Activated CD8-positive, alpha-beta T cell treated with anti-CD3 and anti-CD28 coated beads, Interleukin-2, amount 10 ng/mL, durations not matched to agents 7 days and 5 days (primary cell): Measurements from ENCODE around the gene IFI16. TPM values are rescaled to one million over a fixed set of nuclear protein-coding genes. Genes with fewer than 3 reads are reported as not detected.
"Not testable (repeated sequence)": the region's sequence is repeated elsewhere in the genome, so short reads cannot be mapped to it uniquely, and the experiment has no call there.

Experiments used
- ATAC-seq: fragments of 150-1000 bp; cut with Tn5 transposase; one replicate; pipeline ENCODE4 v1.10.0; 2021; ENCODE audit warnings: moderate library complexity
- CTCF ChIA-PET: fragments of 350-600 bp; sonication (Branson Sonifier 250); formaldehyde crosslinking; loops from one replicate; lab custom pipeline; 2021; ENCODE audit warnings: antibody characterized with exemption; lab: Charles Lee
- POLR2A ChIA-PET: fragments of 350-600 bp; sonication (Branson Sonifier 250); formaldehyde crosslinking; loops from one replicate; lab custom pipeline; 2021; ENCODE audit warnings: antibody characterized with exemption; lab: Charles Lee
- DNase-seq: peaks from one replicate; pipeline ENCODE4 v3.0.0-alpha.2; 2020
- H3K27ac Mint-ChIP-seq: one replicate; pipeline ENCODE4 v1.8.0; 2021; ENCODE audit warnings: mild to moderate bottlenecking, mixed read lengths
- H3K27me3 Mint-ChIP-seq: one replicate; pipeline ENCODE4 v1.8.0; 2021; ENCODE audit warnings: low read depth, mixed read lengths
- H3K36me3 Mint-ChIP-seq: one replicate; pipeline ENCODE4 v1.8.0; 2021; ENCODE audit warnings: low read depth, mixed read lengths
- H3K4me1 Mint-ChIP-seq: one replicate; pipeline ENCODE4 v1.8.0; 2021; ENCODE audit warnings: low read depth, mixed read lengths
- H3K4me3 Mint-ChIP-seq: one replicate; pipeline ENCODE4 v1.8.0; 2021; ENCODE audit warnings: mild to moderate bottlenecking, mixed read lengths
- H3K9me3 Mint-ChIP-seq: one replicate; pipeline ENCODE4 v1.8.0; 2022; ENCODE audit warnings: mixed read lengths; ENCODE audit not compliant: insufficient read depth
- total RNA-seq, 2 experiments: library from RNA; stranded (reverse); gene quantifications; one replicate each; pipeline ENCODE4 v1.2.3, GENCODE V29; 2021

The IFI16 gene
- total RNA-seq, 2 experiments from 2014 or later = 308 to 314 TPM

DNA sequence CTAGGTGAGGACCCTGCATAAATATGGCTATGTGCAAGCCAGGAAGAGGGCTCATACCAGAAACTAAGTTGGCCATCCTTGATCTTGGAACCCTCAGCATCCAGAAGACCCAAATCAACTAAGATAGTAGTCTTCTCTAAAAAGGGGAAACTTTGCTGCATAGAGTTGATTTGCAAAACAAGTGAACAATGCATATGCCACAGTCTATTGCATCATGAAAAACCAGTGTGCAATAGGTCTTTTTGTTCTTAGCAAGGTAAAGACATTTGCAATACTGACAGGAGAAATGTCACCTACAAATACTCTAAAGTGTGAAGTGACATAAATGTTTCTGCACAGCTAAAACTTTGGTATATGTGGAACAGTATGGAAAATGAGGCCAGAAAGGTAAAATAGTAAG, 2.0 kb upstream of the IFI16 start:
- H3K27ac Mint-ChIP-seq = peak overlapping the region; percentile 73
- H3K27me3 Mint-ChIP-seq = no peaks in the 10 kb centered on the region
- ChIA-PET CTCF (interaction anchor here (0.9 to 3.9 kb wide), 4 partner anchors 9 to 65 kb away, joined by 3 to 20 read pairs (median 12); no protein-coding TSS in a partner anchor), POLR2A (interaction anchor here (1.1 to 4.0 kb wide), 2 partner anchors 12 to 60 kb away, joined by 8 to 38 read pairs; no protein-coding TSS in a partner anchor)
- H3K36me3 Mint-ChIP-seq = peaks cover 34% of the 10 kb centered on the region
- no peak for ATAC-seq
- peaks cover 31% of the 10 kb centered on the region for H3K4me1 Mint-ChIP-seq
- no peaks in the 10 kb centered on the region for H3K9me3 Mint-ChIP-seq
- no peak for DNase-seq
- no peak overlapping the region for H3K4me3 Mint-ChIP-seq

DNA sequence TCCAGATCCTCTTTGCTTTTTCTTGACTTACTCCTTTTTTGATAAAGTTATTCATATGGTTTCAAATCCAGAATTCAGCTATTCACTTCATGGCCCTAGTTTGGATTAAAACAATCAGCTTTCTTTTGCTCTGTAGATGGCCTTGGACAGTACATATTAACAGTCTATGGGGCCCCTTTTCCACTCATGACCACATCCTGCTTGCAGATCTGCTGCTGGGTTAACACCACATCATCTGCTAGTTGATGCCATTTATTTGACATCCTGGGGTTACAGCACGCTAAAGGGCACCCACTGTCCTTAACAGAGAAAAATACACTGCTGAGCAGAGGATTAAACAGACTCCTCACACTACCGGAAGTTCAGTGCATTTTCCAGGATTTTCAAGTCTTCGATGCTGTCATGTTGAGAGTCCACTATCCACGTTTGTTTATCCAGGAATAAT, 941 bp upstream of the IFI16 start:
- peak; percentile 89 for DNase-seq
- POLR2A ChIA-PET = interaction anchor here (0.6 to 4.0 kb wide), 20 partner anchors 8 to 915 kb away, joined by 3 to 84 read pairs (median 4); partner anchors contain the start of genes AIM2 and PYHIN1
- H3K27ac Mint-ChIP-seq = peak overlapping the region; percentile 94
- H3K4me3 Mint-ChIP-seq = peak overlapping the region; percentile 88
- peaks cover 43% of the 10 kb centered on the region for H3K36me3 Mint-ChIP-seq
- peak; percentile 67 for ATAC-seq
- H3K4me1 Mint-ChIP-seq = peaks cover 34% of the 10 kb centered on the region
- CTCF ChIA-PET = interaction anchor here (0.6 to 3.9 kb wide), 7 partner anchors 8 to 69 kb away, joined by 3 to 20 read pairs (median 4); partner anchors contain the start of gene AIM2
- H3K9me3 Mint-ChIP-seq = no peaks in the 10 kb centered on the region
- no peaks in the 10 kb centered on the region for H3K27me3 Mint-ChIP-seq

DNA sequence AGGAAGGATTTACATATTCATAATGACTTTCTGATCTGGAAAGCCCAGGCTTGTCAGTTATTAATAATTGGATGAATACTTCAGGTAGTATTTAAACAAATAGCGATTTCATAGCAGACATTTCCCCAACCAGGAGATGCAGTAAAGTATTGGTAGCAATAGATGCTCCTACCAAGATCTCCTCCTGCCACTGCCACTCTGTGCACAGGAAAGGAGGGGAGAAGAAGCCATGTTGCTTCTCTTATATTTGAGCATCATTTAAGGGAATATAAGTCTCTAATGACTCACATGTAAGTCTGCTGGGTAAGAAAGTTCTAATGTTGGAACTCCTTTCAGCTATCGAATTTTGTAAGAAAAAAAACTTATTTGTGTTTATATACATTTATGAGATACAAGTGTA, 420 bp upstream of the IFI16 start:
- peak overlapping the region; percentile 94 for H3K27ac Mint-ChIP-seq
- no peaks in the 10 kb centered on the region for H3K27me3 Mint-ChIP-seq
- DNase-seq (no peak), ATAC-seq (peak; percentile 27)
- peaks cover 48% of the 10 kb centered on the region for H3K36me3 Mint-ChIP-seq
- H3K4me1 Mint-ChIP-seq = peaks cover 39% of the 10 kb centered on the region
- H3K4me3 Mint-ChIP-seq = peak overlapping the region; percentile 88
- ChIA-PET POLR2A (interaction anchor here (0.7 to 4.0 kb wide), 19 partner anchors 8 to 1699 kb away, joined by 3 to 84 read pairs (median 6); partner anchors contain the start of genes AIM2 and PYHIN1), CTCF (interaction anchor here (0.6 to 3.9 kb wide), 6 partner anchors 11 to 213 kb away, joined by 3 to 20 read pairs (median 4); partner anchors contain the start of gene AIM2)
- no peaks in the 10 kb centered on the region for H3K9me3 Mint-ChIP-seq

DNA sequence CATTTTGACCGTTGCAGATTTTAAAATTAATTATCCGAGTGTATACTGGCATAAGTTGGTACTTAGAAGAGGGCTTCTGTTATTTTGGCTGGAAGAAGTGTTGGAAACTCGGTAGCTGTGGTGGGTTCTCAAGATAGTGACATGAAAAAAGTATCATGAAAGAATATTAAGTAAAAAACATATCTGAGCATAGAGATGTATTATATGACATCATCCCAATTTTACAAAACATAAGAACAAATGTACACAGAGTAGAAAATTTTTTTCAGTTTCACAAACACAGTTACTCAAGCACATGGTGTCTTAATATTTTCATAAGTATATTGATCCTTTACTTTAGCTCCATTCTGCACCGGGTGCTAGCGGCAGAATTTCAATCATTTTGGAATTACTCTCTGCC, 684 bp downstream of the IFI16 start:
- peak overlapping the region; percentile 88 for H3K4me3 Mint-ChIP-seq
- H3K27ac Mint-ChIP-seq = peak overlapping the region; percentile 94
- H3K4me1 Mint-ChIP-seq = peaks cover 49% of the 10 kb centered on the region
- no peaks in the 10 kb centered on the region for H3K27me3 Mint-ChIP-seq
- DNase-seq (no peak), ATAC-seq (no peak)
- ChIA-PET POLR2A (interaction anchor here (0.6 to 4.0 kb wide), 13 partner anchors 10 to 1697 kb away, joined by 3 to 84 read pairs (median 8); partner anchors contain the start of genes AIM2 and PYHIN1), CTCF (interaction anchor here (2.9 kb wide), 1 partner anchor 62 kb away, joined by 20 read pairs; no protein-coding TSS in a partner anchor)
- H3K9me3 Mint-ChIP-seq = no peaks in the 10 kb centered on the region
- H3K36me3 Mint-ChIP-seq = peaks cover 59% of the 10 kb centered on the region

DNA sequence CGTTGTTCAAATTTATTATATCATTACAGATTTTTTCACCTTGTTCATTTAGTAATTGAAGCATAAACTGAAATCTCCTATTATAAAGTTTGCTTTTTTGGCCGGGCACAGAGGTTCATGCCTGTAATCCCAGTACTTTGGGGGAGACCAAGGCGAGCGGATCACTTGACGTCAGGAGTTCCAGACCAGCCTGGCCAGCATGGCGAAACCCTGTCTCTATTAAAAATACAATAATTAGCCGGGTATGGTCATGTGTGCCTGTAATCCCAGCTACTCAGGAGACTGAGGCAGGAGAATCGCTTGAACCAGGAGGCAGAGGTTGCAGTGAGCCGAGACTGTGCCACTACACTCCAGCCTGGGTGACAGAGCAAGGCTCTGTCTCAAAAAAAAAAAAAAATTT, 1.3 kb downstream of the IFI16 start:
- H3K36me3 Mint-ChIP-seq = peaks cover 65% of the 10 kb centered on the region
- not testable (repeated sequence) for H3K27me3 Mint-ChIP-seq

DNA sequence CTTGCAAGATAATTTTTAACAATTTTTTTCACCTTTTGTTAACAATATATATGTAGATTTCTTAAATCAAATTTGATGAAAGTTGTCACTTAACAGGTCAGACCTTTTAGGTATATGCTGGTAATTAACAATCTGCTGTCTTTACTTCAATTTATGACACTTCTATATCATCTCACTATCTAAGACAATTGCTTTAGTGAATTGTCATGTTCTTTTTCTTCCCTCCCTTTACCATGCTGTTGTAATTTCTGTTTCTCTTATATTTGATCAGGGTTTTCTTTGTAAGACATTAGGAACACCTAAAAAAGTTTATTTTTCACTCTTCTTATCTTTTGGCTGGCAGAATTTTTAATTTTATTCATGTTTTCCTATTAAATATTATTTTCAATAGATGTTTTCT, 2.0 kb downstream of the IFI16 start:
- POLR2A ChIA-PET = interaction anchor here (3.3 to 4.0 kb wide), 3 partner anchors 56 to 65 kb away, joined by 36 to 84 read pairs (median 38); partner anchors contain the start of gene AIM2
- H3K4me1 Mint-ChIP-seq = peaks cover 52% of the 10 kb centered on the region
- no peak for ATAC-seq

More for the DNA sequence above, 1.3 kb downstream of the IFI16 start:
- ChIA-PET POLR2A (interaction anchor here (0.8 to 4.0 kb wide), 11 partner anchors 10 to 1697 kb away, joined by 4 to 84 read pairs (median 10); partner anchors contain the start of genes AIM2 and PYHIN1), CTCF (interaction anchor here (2.9 kb wide), 1 partner anchor 61 kb away, joined by 20 read pairs; no protein-coding TSS in a partner anchor)
- not testable (repeated sequence) for H3K9me3 Mint-ChIP-seq, ATAC-seq
- H3K27ac Mint-ChIP-seq = peak overlapping the region; percentile 94
- DNase-seq = peak; percentile 43
- peaks cover 50% of the 10 kb centered on the region for H3K4me1 Mint-ChIP-seq
- H3K4me3 Mint-ChIP-seq = peak overlapping the region; percentile 88

DNA sequence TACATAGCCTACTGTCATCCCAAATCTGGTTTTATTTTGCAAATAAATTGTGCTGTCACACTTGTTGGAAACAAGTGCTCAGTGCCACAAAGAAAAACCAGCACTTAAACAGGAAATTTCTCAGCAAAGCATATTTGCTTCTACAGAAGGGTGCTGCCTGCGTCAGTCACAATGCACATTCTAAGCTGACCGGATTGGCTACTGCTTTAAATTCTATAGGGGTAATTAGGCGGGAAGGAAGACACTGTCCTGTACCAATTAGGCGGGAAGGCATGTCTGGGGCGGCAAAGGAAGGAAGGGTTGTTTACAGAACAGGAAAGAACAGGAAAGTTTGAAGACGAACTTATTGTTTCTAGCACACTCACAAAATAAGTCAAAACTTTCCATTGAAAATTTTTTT, 2.8 kb downstream of the IFI16 start:
- ChIA-PET CTCF (interaction anchor here (0.8 to 0.9 kb wide), 2 partner anchors 10 to 64 kb away, joined by 3 read pairs; partner anchors contain the start of gene AIM2), POLR2A (interaction anchor here (0.6 to 4.3 kb wide), 13 partner anchors 12 to 912 kb away, joined by 3 to 36 read pairs (median 5); partner anchors contain the start of genes AIM2 and PYHIN1)
- H3K9me3 Mint-ChIP-seq = no peaks in the 10 kb centered on the region
- ATAC-seq = peak; percentile 63
- peak overlapping the region; percentile 95 for H3K27ac Mint-ChIP-seq
- peak overlapping the region; percentile 82 for H3K4me3 Mint-ChIP-seq
- peak; percentile 86 for DNase-seq
- H3K36me3 Mint-ChIP-seq = peaks cover 73% of the 10 kb centered on the region
- H3K4me1 Mint-ChIP-seq = peaks cover 51% of the 10 kb centered on the region
- no peaks in the 10 kb centered on the region for H3K27me3 Mint-ChIP-seq

More for the DNA sequence above, 2.0 kb downstream of the IFI16 start:
- DNase-seq = no peak
- Mint-ChIP-seq H3K36me3 (peaks cover 70% of the 10 kb centered on the region), H3K27ac (peak overlapping the region; percentile 95), H3K27me3 (no peaks in the 10 kb centered on the region), H3K9me3 (no peaks in the 10 kb centered on the region), H3K4me3 (peak overlapping the region; percentile 82)
- CTCF ChIA-PET = no interaction called here

DNA sequence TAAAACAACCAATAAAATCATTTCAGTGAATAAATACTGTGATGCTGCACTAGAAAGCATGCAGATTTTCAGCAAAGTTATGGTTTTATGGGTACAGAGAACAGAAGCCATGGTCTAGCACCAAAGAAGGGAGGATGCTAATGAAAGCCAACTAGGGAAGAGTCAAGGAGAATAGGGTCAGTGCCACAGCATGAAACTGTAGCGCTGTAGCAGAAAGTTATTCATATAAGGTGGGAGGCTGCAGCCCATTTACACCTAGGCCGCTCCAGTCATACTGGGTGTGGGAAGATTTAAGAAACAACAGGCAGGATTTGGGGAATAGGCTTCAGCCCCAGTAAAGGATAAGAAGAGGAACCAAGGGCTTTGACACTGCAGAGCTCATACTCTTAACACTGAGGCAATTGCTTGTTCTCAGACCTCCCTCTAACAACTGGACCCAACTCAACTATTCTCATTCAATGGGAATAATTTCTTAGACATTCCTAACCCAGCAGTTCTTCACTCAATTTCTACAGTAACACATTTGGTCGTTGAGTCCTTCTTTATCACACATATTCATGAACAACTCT, 4.4 kb downstream of the IFI16 start:
- DNase-seq (no peak), ATAC-seq (no peak)
- ChIA-PET POLR2A (interaction anchor here (1.9 to 4.3 kb wide), 3 partner anchors 54 to 80 kb away, joined by 11 to 36 read pairs (median 26); partner anchors contain the start of gene AIM2), CTCF (interaction anchor here (1.1 kb wide), 1 partner anchor 16 kb away, joined by 4 read pairs; no protein-coding TSS in a partner anchor)
- Mint-ChIP-seq H3K9me3 (no peaks in the 10 kb centered on the region), H3K36me3 (peaks cover 85% of the 10 kb centered on the region), H3K4me3 (peak overlapping the region; percentile 82), H3K27me3 (no peaks in the 10 kb centered on the region), H3K4me1 (peaks cover 49% of the 10 kb centered on the region), H3K27ac (peak overlapping the region; percentile 95)

DNA sequence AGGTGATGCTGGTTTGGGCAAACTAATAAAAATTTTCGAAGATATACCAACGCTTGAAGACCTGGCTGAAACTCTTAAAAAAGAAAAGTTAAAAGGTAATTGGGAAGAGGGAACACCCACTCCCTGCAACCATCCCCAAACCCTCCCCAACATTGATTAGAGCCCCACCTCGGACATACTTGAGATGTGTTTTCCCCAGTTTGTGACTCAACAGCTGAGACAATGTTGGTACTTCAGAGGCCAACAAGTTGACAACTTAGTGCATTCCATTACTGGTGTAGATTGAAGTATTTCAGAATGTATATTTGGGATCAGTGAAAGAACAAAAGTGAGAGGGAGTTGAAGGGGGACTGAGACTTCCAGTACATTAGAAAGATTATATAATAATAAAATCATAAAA, 5.1 kb downstream of the IFI16 start:
- Mint-ChIP-seq H3K27me3 (no peaks in the 10 kb centered on the region), H3K27ac (peak overlapping the region; percentile 95), H3K9me3 (no peaks in the 10 kb centered on the region), H3K4me3 (peak overlapping the region; percentile 82), H3K4me1 (peaks cover 55% of the 10 kb centered on the region), H3K36me3 (peaks cover 88% of the 10 kb centered on the region)
- ATAC-seq (no peak), DNase-seq (no peak)
- POLR2A ChIA-PET = interaction anchor here (3.3 to 4.3 kb wide), 2 partner anchors 53 to 62 kb away, joined by 26 to 36 read pairs; partner anchors contain the start of gene AIM2
- CTCF ChIA-PET = no interaction called here

DNA sequence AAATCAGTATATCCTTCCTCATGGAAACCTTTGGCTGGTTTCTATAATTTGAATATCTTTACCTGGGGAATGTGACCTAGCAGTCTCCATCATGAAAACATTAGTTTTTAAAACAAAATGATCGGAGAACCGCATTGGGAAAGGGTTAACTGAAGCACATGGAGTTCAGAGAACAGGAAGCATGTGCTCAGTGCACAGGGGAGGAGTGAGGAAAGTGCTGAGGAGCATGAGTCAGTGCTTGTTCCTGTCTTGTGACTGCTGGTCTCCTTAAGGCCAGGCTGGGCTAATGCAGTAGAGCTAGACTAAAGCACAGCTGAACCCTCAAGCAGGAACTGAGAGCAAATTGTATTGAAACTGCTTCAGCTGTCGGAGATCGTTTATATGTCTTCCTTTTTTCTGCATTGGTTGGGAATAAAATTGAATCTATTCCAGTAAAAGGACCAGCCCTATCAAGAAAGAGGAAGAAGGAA, 5.8 kb downstream of the IFI16 start:
- ChIA-PET POLR2A (interaction anchor here (0.9 to 4.3 kb wide), 3 partner anchors 44 to 62 kb away, joined by 3 to 26 read pairs (median 6); no protein-coding TSS in a partner anchor), CTCF (no interaction called here)
- H3K4me1 Mint-ChIP-seq = peaks cover 61% of the 10 kb centered on the region
- DNase-seq (peak; percentile 84), ATAC-seq (peak; percentile 89)
- H3K27ac Mint-ChIP-seq = peak overlapping the region; percentile 93
- H3K36me3 Mint-ChIP-seq = peaks cover 88% of the 10 kb centered on the region
- no peaks in the 10 kb centered on the region for H3K27me3 Mint-ChIP-seq
- H3K4me3 Mint-ChIP-seq = peak overlapping the region; percentile 82
- H3K9me3 Mint-ChIP-seq = no peaks in the 10 kb centered on the region

DNA sequence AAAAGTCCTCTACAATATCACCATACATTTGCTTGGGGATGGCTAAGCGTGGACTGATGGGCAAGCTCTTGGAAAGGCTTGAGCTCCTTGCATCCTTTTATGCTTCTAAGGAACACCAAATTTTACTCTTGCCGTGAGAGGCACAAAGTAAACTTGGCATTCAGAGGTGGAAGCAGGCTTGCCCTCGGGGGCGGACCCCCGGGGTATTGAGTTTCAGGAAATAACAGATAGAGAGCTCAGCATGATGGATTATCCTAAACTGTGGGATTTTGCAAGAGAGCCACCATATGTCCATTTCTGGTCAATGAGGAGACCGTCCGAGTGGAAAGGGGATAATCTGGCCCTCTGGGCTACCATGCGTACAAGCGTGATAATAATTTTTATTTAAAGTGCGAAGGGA, 14.0 kb downstream of the IFI16 start:
- Mint-ChIP-seq H3K4me3 (no peak overlapping the region), H3K4me1 (peaks cover 78% of the 10 kb centered on the region), H3K36me3 (peaks cover 86% of the 10 kb centered on the region), H3K27ac (no peak overlapping the region), H3K27me3 (no peaks in the 10 kb centered on the region), H3K9me3 (no peaks in the 10 kb centered on the region)
- CTCF ChIA-PET = no interaction called here
- POLR2A ChIA-PET = interaction anchor here (0.6 kb wide), 1 partner anchor 44 kb away, joined by 3 read pairs; no protein-coding TSS in a partner anchor
- no peak for ATAC-seq
- DNase-seq = no peak
